HL-60 (cell line): ENCODE data around the gene EPS8.

Experiments used
- DNase-seq, 2 experiments: peaks; one replicate each; pipeline ENCODE4 v3.0.0-alpha.2; 2010 to 2020; ENCODE audit warnings: low read depth in 1 of 2, low spot score in 1 of 2
- H3K27ac ChIP-seq: fragments of 250-450 bp; sonication (Bioruptor Pico); replicated peaks from 2 replicates; pipeline ENCODE4 v1.5.1; 2020; ENCODE audit warnings: mild to moderate bottlenecking, moderate library complexity
- H3K27me3 ChIP-seq: fragments of 250-450 bp; sonication (Bioruptor Pico); 2 replicates; pipeline ENCODE4 v1.5.1; 2021; ENCODE audit warnings: mild to moderate bottlenecking, moderate library complexity; ENCODE audit not compliant: insufficient read depth, poor library complexity, severe bottlenecking
- H3K4me3 ChIP-seq: replicated peaks from 2 replicates; pipeline ENCODE4 v1.5.1; 2011; ENCODE audit warnings: mild to moderate bottlenecking, control low read depth, low read length; ENCODE audit not compliant: insufficient read depth
- CTCF ChIP-seq: IDR thresholded peaks from one replicate; pipeline ENCODE4 v1.5.1; 2011; ENCODE audit warnings: low read length, control low read depth, inconsistent platforms; ENCODE audit not compliant: insufficient read depth
- GABPA ChIP-seq: IDR thresholded peaks from 2 replicates; pipeline ENCODE4 v1.6.1; 2012; ENCODE audit warnings: low read depth
- POLR2AphosphoS5 ChIP-seq: IDR thresholded peaks from 2 replicates; pipeline ENCODE4 v1.6.1; 2012; ENCODE audit warnings: low read depth
- REST ChIP-seq: IDR thresholded peaks from 2 replicates; pipeline ENCODE4 v1.6.1; 2012; ENCODE audit warnings: low read depth; ENCODE audit not compliant: insufficient replicate concordance
- SPI1 ChIP-seq: IDR thresholded peaks from 2 replicates; pipeline ENCODE4 v1.6.1; 2012; ENCODE audit warnings: low read depth, mild to moderate bottlenecking, borderline replicate concordance

The EPS8 gene

GRCh38 chr12:15669256-15669948 lies 119.8 kb downstream of the EPS8 start:
- no peak for TF ChIP-seq GABPA
- TF ChIP-seq POLR2AphosphoS5, result no peak
- TF ChIP-seq CTCF, result no peak
- no peak for TF ChIP-seq SPI1
- no peak for TF ChIP-seq REST
- Histone ChIP-seq H3K27ac (no peak overlapping the region), H3K27me3 (no peaks in the 10 kb centered on the region), H3K4me3 (no peak overlapping the region)
- DNase-seq, result no peak

- no peak for TF ChIP-seq GABPA
- no peak for TF ChIP-seq POLR2AphosphoS5
- TF ChIP-seq CTCF, result no peak
- no peak for TF ChIP-seq REST
- no peak for TF ChIP-seq SPI1
- no peaks in the 10 kb centered on the region for H3K27me3 ChIP-seq
These were observed 124.7 kb downstream of the EPS8 start for GRCh38 chr12:15664491-15664890.

GRCh38 chr12:15662983-15663659 lies 126.1 kb downstream of the EPS8 start:
- H3K27ac ChIP-seq, result no peak overlapping the region
- H3K4me3 ChIP-seq, result no peak overlapping the region
- no peak for TF ChIP-seq CTCF
- no peak for TF ChIP-seq SPI1
- no peak for TF ChIP-seq GABPA
- no peak for TF ChIP-seq POLR2AphosphoS5
- TF ChIP-seq REST, result no peak
- no peak for DNase-seq
- H3K27me3 ChIP-seq, result no peaks in the 10 kb centered on the region

More at GRCh38 chr12:15664491-15664890, 124.7 kb downstream of the EPS8 start:
- DNase-seq, result no peak
- Histone ChIP-seq H3K4me3 (no peak overlapping the region), H3K27ac (no peak overlapping the region)
